NCI-H345 (cell line): ENCODE measurements around the gene GXYLT2.

Source experiments
- DNase-seq: peaks from one replicate; lab custom pipeline; 2025; lab: John Stamatoyannopoulos, UW

The GXYLT2 gene

GRCh38 chr3:73018790-73019441, 131.1 kb downstream of the GXYLT2 start:
- DNase-seq: no peak

DNA sequence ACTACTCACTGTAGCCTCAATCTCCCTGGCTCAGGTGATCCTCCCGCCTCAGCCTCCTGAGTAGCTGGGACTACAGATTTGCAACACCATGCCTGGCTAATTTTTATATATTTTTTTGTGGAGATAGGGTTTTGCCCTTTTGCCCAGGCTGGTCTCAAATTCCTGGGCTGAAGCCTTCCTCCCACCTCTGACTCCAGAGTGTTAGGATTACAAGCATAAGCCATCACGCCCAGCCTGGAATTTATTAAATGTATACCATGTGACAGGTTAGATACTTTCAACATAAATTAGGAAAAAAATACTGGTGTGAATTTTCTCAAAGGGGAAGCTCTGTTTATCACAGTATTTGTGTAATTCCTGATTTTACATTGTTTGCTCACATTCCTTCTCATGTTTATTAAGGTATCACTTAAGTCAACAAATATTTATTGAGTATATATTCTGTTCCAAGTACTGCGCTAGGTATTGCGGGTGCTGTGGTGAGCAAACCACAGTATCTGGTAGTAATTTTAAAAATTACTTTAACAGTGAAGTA, 133.5 kb downstream of the GXYLT2 start:
- no peak for DNase-seq

DNA sequence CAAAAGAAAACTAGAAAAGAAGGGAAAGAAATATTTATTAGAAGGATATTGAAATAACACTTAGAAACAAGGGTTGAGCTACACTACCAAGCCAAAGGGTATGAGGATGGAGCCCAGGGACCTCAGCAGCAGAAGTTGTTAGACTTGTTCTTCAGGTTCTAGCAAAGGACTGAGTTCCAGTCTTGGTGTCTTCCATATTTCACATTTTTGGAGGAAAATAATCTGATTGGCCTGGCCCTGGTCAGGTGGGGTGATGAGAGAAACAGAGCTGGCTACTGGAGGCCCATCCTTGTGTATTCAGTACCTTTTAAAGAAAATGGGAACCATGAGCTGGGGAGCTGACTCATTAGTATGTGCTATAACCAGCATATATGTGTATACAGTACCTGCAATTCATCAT, 137.0 kb downstream of the GXYLT2 start:
- DNase-seq: no peak

DNA sequence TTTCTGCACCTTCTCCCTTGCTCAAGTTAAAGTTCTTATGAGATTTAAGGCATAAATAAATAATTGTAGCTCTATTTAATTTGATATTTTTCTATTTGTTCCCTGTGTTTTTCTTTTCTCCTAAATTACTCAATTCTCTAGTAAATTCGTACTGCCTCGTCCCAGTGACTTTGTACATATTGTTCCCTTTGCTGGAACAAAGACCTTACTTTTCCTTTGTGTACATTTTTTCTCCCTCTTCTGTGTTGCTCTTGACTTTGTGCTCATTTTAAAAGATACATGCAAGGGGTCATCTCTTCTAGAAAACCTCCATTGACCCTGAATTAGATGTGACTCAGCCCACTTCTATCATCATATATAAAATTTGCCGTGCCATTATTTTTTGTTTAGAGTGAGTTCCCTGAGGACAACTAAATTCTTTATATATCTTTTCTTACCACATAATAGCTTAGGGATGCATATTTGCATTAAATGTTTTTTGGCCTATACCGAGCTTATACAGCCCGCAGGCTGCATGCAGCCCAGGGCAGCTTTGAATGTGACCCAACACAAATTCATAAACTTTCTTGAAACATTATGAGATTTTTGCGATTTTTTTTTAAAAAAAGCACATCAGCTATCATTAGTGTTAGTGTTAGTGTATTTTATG, 138.4 kb downstream of the GXYLT2 start:
- no peak for DNase-seq
